TTC549 (cell line): ENCODE results near the gene IRAK2.
"Not testable (repeated sequence)": the region's sequence is repeated elsewhere in the genome, so short reads cannot be mapped to it uniquely, and the experiment has no call there.

ENCODE experiments used
- FAIRE-seq: peaks from 2 replicates; lab custom pipeline; 2012; peaks lifted over from hg19 to GRCh38; lab: Jason Lieb, UNC

Gene IRAK2

GRCh38 chr3:10160925-10161324, 3.8 kb upstream of the IRAK2 start:
- FAIRE-seq, result no peak

DNA sequence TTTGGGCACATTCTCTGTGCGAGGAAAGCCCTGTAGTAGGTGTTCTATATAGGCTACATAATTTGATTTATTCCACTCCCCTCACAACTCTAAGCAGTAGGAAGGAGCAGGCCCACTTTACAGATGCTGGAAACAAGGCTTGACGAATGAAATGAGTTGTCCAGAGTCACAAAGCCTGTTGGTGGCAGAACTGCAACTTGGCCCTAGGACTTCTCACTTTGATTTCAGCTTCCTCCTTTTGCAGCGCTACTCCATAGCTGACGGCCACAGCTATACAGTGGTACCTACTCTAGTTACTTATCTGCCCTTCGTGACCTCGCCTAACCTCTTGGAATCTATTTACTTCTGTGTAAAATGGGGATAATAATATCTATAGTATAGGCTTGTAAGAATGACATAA, 2.5 kb upstream of the IRAK2 start:
- FAIRE-seq, result no peak

- FAIRE-seq, result not testable (repeated sequence)
Observed at GRCh38 chr3:10164201-10164545, 546 bp upstream of the IRAK2 start.

DNA sequence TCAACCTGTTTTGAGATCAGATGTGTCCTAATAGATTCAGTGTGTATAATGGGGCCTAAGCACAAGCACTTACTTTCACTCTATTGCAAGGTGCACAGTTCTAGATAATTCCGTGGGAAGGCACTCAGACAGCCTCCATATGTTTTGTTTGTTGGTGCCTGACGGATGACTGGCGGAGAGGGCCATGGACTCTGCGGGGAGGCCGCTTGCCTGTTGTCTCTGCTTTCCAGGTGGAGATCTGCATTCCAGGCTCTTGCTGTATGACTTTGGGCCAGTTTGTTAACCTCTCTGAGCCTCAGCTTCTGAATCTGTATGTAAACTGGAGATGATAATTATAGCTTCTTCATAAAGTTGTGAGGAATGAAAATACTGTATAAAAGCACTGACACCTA, 1.5 kb downstream of the IRAK2 start:
- no peak for FAIRE-seq

GRCh38 chr3:10169000-10169496, 4.3 kb downstream of the IRAK2 start:
- no peak for FAIRE-seq

DNA sequence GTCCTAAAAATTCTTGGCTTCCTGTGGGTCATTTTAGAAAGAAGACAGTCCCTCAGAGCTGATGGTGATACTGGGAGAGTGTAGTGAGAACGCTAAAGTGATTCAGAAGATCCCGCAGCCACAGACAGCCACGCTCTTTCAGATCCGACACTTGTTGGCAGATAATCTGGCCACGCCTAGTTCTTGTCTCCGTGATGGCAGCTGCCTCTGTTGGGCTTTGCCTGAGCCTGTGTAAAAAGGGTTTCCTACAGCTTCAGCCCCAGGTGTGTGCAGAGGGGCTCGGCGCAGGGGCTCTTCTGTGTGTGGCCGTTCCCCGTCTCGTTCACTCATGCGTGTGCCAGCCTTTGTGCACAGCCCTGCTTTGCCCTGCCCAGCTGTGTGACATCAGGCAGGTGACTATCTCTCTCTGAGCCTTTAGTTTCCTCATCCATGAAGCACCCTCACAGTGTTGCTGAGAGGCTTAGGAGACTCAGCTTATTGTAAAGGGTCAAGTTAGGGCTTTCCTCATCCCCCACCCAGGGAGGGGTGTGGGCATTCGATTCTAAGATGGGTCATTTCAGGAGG, 6.3 kb downstream of the IRAK2 start:
- FAIRE-seq, result no peak

- no peak for FAIRE-seq
Observed at GRCh38 chr3:10173095-10173925, 8.6 kb downstream of the IRAK2 start.

DNA sequence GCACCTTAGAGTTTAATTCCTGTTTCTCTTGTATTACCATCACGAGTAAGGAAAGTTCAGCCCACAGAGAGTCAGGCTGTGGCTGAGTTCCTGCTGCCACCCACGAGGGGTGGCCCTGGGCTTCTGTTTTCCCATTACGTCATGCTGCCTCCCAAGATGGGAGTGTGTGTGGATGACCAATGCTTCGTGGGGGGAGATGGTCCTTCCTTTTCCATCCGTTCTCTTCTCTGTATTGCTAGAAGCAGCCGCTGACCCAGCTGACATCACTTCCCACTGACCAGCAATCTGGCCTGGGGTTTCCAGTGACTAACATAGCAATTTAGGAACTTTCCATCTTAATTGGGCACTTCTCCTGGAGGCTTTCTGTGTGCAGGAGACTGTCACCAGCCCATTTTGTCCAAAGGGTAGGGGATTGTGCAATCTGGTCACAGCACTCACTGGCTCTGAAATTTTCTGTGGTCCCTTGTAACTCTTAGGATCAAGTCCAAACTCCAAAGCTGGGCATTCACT, 9.3 kb downstream of the IRAK2 start:
- FAIRE-seq, result no peak

- FAIRE-seq, result not testable (repeated sequence)
Observed at GRCh38 chr3:10175334-10175733, 10.6 kb downstream of the IRAK2 start.

DNA sequence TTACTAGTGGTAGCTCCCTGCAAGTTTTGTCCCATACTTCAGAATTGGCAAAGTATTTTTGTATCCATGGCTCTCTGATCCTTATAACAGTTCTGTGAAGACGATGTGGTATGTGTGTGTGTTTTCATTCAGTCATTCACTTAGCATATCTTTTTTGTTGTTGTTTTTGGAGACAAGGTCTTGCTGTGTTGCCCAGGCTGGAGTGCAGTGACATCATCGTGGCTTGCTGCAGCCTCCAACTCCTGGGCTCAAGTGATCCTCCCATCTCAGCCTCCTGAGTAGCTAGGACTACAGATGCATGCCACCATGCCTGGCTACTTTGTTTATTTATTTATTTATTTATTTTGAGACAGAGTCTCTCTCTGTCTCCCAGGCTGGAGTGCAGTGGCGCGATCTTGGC, 11.4 kb downstream of the IRAK2 start:
- FAIRE-seq, result not testable (repeated sequence)

- no peak for FAIRE-seq
Observed at GRCh38 chr3:10177737-10178136, 13.0 kb downstream of the IRAK2 start.

GRCh38 chr3:10178892-10179291, 14.2 kb downstream of the IRAK2 start:
- FAIRE-seq, result no peak

GRCh38 chr3:10180289-10180688, 15.6 kb downstream of the IRAK2 start:
- FAIRE-seq, result no peak

GRCh38 chr3:10180738-10181295, 16.1 kb downstream of the IRAK2 start:
- no peak for FAIRE-seq

DNA sequence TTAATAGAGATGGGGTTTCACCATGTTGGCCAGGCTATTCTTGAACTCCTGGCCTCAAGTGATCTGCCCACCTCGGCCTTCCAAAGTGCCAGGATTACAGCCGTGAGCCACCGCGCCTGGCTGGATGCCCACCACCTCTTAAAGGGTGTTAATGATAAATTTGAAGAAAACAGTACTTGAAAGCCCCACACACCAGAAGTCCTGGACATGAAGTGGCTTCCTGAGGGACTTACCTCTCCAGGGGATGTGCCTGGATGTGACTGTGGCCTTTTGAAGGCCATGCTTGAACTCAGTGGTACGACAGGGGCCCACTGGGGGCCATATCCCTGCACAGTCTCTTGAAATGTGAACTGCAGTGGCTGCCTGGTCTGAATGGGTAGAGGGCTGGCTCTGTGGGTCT, 18.2 kb downstream of the IRAK2 start:
- no peak for FAIRE-seq

- FAIRE-seq, result no peak
Observed at GRCh38 chr3:10184250-10184649, 19.5 kb downstream of the IRAK2 start.

DNA sequence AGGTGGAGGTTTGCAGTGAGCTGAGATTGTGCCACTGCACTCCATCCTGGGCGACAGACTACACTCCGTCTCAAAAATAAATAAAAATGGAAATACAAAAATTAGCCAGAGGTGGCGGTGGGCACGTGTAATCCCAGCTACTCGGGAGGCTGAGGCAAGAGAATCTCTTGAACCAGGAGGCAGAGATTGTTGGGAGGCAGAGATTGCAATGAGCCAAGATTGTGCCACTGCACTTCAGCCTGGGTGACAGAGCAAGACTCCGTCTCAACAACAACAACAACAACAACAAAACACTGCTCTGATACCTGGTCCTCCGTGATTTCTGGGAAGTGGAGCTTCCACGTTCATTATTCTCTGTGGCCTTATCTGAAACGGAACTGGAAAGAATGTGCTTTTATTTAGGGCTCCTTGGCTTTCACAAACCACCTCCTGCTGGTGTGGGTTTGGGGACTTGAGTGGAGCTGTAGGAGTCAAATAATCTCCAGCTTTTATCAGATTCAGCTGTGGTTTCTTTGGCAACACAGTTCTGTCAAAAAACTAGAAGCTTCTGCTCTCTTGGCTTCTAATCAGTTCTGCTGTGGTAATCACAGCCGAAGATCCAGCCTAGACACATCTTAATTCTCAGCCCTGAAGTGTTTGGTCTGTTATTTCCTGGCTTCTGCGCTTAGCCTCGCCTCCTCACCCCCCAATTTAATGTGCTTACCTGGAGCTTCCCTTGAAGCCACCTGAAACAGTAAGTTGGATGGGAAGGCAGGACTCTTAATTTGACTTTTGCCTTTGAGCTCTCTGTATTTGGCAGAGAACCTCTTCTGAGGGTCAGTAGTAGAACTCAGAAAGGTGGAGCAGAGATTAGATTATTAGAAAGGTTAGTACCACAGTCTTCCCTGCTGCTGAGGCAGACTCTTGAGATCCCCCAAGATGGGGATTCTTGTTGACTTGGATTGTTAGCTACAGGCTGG, 21.4 kb downstream of the IRAK2 start:
- FAIRE-seq, result no peak

DNA sequence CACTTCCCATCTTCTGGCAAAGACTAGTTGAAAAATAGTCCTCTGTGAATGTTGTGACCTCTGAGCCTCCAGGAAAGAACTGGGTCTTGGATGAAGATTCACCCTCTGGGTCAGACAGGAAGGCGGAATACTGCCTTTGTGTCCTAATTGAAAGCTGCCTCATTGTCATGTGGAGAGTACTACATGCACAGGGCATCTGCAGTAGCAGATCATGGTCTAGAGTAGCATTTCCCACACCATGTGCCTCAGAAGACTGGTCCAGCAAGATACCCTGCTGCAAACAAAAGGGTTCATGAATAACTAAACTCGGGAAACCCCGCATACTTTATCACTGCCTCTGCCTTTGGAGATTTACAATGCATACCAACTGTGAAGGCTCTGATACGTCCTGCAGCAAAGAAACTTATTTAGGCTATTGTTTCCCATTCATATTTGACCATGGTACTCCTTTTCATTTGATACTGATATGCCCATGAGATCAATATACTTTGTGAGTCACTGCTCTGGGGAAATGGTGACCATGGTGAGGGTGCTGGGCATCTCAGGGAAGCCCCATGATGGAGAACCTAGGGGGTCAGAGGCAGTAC, 22.7 kb downstream of the IRAK2 start:
- no peak for FAIRE-seq

- FAIRE-seq, result no peak
Observed at GRCh38 chr3:10187944-10188343, 23.2 kb downstream of the IRAK2 start.

DNA sequence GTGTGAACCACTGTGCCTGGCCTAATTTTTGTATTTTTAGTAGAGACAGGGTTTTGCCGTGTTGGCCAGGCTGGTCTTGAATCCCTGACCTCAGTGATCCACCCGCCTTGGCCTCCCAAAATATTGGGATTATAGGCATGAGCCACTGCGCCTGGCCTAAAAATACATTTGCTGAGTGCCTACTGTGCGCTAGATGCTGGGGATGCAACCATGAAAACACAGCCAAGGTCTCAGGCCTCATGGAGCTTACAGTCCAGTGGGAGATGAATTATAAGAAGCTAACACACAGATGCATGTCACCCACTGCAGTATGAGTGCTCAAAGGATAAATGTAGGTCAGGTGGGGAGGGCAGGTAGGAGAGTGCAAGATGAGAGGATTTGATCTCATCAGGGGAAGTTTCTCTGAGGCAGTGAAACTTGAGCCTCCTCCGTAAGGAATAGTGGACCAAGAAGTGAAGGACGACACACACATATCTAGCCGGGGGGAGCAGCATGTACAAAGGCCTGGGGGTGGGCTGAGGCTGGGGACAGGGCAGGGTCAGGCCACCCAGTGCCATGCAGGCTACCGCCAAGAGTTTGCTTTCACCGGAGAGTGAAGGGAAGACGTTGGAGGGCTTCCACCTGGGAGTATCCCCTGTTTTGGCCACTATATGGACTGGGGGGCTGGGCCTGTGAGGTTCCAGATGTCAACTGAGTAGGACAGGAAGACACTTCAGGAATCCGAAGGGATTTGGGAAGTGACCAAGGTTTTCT, 24.3 kb downstream of the IRAK2 start:
- FAIRE-seq, result no peak
